ENCODE measurements around the gene PNMT. TPM values are rescaled to one million over a fixed set of nuclear protein-coding genes. Genes with fewer than 3 reads are reported as not detected.

PNMT gene
- total RNA-seq, 4 donors from 2014 or later: 3.8 to 5.0 (median 4.7) TPM; not detected in 1

DNA sequence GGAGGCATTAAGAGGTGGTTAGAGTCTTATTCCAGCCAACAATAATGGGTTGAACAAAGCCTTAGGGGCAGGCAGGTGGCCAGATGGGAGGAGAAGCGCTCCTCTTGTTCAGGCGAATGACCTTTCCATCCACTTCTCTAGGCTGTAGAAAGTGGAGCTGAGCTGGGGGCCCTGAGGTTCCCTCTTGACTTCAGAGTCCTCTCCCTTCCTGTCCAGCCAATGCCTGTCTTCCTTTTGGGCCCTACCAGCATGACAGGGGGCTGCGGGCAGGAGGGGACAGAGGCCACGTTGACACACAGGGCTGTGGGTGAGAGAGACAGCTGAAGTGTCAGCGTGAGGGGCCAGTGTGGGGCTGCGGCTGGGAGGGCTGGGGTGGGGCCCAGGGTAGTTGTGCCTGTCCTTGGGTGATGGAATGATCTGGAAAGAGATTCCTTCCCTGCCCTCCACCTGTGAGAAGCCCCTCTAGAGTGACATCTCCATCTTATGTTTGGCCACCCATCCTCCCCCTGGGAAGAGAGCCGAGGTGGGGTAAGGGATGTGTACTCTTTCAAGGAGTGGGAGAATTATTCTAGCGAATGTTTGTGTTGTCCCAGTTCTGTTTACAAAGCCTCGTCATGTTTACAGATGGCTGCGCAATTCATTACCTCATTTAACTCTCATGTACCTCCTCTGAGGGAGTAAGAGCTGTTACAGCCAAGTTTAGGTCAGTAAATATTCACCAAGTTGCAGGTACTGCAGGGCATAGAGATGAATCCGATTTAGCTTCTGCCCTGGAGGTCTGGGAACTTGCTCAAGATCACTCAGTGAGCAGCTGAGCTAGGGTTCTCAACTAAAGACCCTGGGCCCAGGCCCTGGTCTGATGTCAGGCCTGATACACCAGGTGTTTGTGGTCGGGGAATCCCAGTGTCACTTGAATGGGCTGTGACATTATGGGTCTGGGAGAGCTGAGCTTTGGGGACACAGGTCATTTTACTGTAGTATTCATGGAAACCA is 34.9 kb downstream of the PNMT start:
- H3K4me1 ChIP-seq: no peaks in the 10 kb centered on the region
- no peaks in the 10 kb centered on the region for H3K27me3 ChIP-seq
- no peaks in the 10 kb centered on the region for H3K9me3 ChIP-seq
- no peak overlapping the region for H3K27ac ChIP-seq
- H3K36me3 ChIP-seq: no peaks in the 10 kb centered on the region
- DNase-seq: no peak
- intact Hi-C loops (cut with DNase I; ENCODE audit: low total_unique reads): no loop called here
- no peak overlapping the region for H3K4me3 ChIP-seq
- TF ChIP-seq POLR2A (IDR thresholded peaks at IDR 0.05) (no peak), CTCF (IDR thresholded peaks at IDR 0.05) (no peak)

- H3K27me3 ChIP-seq: no peaks in the 10 kb centered on the region
- H3K4me3 ChIP-seq: no peak overlapping the region
- DNase-seq: no peak
- H3K27ac ChIP-seq: no peak overlapping the region
- intact Hi-C loops (cut with DNase I; ENCODE audit: low total_unique reads): no loop called here
- H3K9me3 ChIP-seq: no peaks in the 10 kb centered on the region
- no peak for TF ChIP-seq CTCF (IDR thresholded peaks at IDR 0.05)
- no peak for TF ChIP-seq POLR2A (IDR thresholded peaks at IDR 0.05)
- H3K4me1 ChIP-seq: no peaks in the 10 kb centered on the region
- H3K36me3 ChIP-seq: no peaks in the 10 kb centered on the region
These were observed 35.7 kb downstream of the PNMT start for GRCh38 chr17:39703913-39704312.

- Histone ChIP-seq H3K9me3 (no peaks in the 10 kb centered on the region), H3K27me3 (no peaks in the 10 kb centered on the region), H3K4me3 (no peak overlapping the region), H3K36me3 (no peaks in the 10 kb centered on the region), H3K27ac (no peak overlapping the region), H3K4me1 (no peaks in the 10 kb centered on the region)
- TF ChIP-seq CTCF (IDR thresholded peaks at IDR 0.05) (peak in 3 of 4 experiments; percentile 24 to 28 (median 27)), POLR2A (IDR thresholded peaks at IDR 0.05) (no peak)
- intact Hi-C loops (cut with DNase I; ENCODE audit: low total_unique reads): no loop called here
- DNase-seq: no peak
These were observed 36.7 kb downstream of the PNMT start for GRCh38 chr17:39704821-39705551.

- Histone ChIP-seq H3K9me3 (no peaks in the 10 kb centered on the region), H3K4me3 (no peak overlapping the region), H3K27me3 (no peaks in the 10 kb centered on the region), H3K36me3 (no peaks in the 10 kb centered on the region), H3K27ac (no peak overlapping the region), H3K4me1 (no peaks in the 10 kb centered on the region)
- TF ChIP-seq POLR2A (IDR thresholded peaks at IDR 0.05): no peak
- TF ChIP-seq CTCF (IDR thresholded peaks at IDR 0.05): no peak
- DNase-seq: no peak
- intact Hi-C loops (cut with DNase I; ENCODE audit: low total_unique reads): no loop called here
These were observed 37.6 kb downstream of the PNMT start for GRCh38 chr17:39705786-39706348.

Measured in uterus (tissue), 4 donors.